H9 (cell line): ENCODE results near the gene RUNDC1. TPM values are rescaled to one million over a fixed set of nuclear protein-coding genes. Genes with fewer than 3 reads are reported as not detected.
A peak's percentile ranks its signal among the peaks of the same experiment; 100 is the strongest.

Experiments used
- DNase-seq: peaks from one replicate; pipeline ENCODE4 v3.0.0-alpha.2; 2017
- H2AFZ ChIP-seq: one replicate; pipeline ENCODE4 v1.6.1; 2013; ENCODE audit warnings: mild to moderate bottlenecking, low read length, control low read depth, moderate library complexity
- H2AK5ac ChIP-seq: 2 replicates; pipeline ENCODE4 v1.6.1; 2013; ENCODE audit warnings: low read length, control low read depth, mixed read lengths; ENCODE audit not compliant: insufficient read length
- H2BK120ac ChIP-seq: one replicate; pipeline ENCODE4 v1.6.1; 2013; ENCODE audit warnings: low read depth, mild to moderate bottlenecking, low read length, control low read depth, inconsistent platforms; ENCODE audit not compliant: poor library complexity, severe bottlenecking
- H2BK12ac ChIP-seq: 2 replicates; pipeline ENCODE4 v1.6.1; 2013; ENCODE audit warnings: low read length, control low read depth, mixed read lengths, low read depth; ENCODE audit not compliant: insufficient read length
- H2BK15ac ChIP-seq: 2 replicates; pipeline ENCODE4 v1.6.1; 2013; ENCODE audit warnings: low read depth, low read length, control low read depth
- H2BK20ac ChIP-seq: one replicate; pipeline ENCODE4 v1.6.1; 2013; ENCODE audit warnings: low read depth, mild to moderate bottlenecking, low read length, control low read depth, inconsistent platforms; ENCODE audit not compliant: poor library complexity, severe bottlenecking
- H2BK5ac ChIP-seq: 2 replicates; pipeline ENCODE4 v1.6.1; 2013; ENCODE audit warnings: low read length, control low read depth, mixed read lengths; ENCODE audit not compliant: insufficient read length
- H3K14ac ChIP-seq: 2 replicates; pipeline ENCODE4 v1.6.1; 2013; ENCODE audit warnings: low read length, control low read depth; ENCODE audit not compliant: insufficient read depth
- H3K18ac ChIP-seq: 2 replicates; pipeline ENCODE4 v1.6.1; 2013; ENCODE audit warnings: low read depth, mild to moderate bottlenecking, mixed read lengths, low read length, control low read depth; ENCODE audit not compliant: insufficient read length
- H3K23ac ChIP-seq: 2 replicates; pipeline ENCODE4 v1.6.1; 2013; ENCODE audit warnings: low read length, control low read depth, mixed read lengths, low read depth; ENCODE audit not compliant: insufficient read length
- H3K23me2 ChIP-seq: 2 replicates; pipeline ENCODE4 v1.6.1; 2013; ENCODE audit warnings: low read depth, mild to moderate bottlenecking, mixed read lengths, low read length, control low read depth; ENCODE audit not compliant: insufficient read length, poor library complexity, severe bottlenecking
- H3K27ac ChIP-seq: 2 replicates; pipeline ENCODE4 v1.5.1; 2013; ENCODE audit warnings: low read length, control low read depth, mixed read lengths, low read depth; ENCODE audit not compliant: insufficient read length
- H3K27me3 ChIP-seq: 2 replicates; pipeline ENCODE4 v1.6.1; 2013; ENCODE audit warnings: low read length, control low read depth, inconsistent platforms; ENCODE audit not compliant: insufficient read depth
- H3K4ac ChIP-seq: 2 replicates; pipeline ENCODE4 v1.6.1; 2013; ENCODE audit warnings: low read depth, mild to moderate bottlenecking, control low read depth, inconsistent platforms, low read length, moderate library complexity
- H3K4me1 ChIP-seq: 2 replicates; pipeline ENCODE4 v1.6.1; 2013; ENCODE audit warnings: low read length, control low read depth, inconsistent platforms; ENCODE audit not compliant: insufficient read depth
- H3K4me2 ChIP-seq: 2 replicates; pipeline ENCODE4 v1.6.1; 2013; ENCODE audit warnings: low read length, control low read depth, mixed read lengths; ENCODE audit not compliant: insufficient read length, insufficient read depth
- H3K56ac ChIP-seq: 2 replicates; pipeline ENCODE4 v1.6.1; 2013; ENCODE audit warnings: low read depth, mild to moderate bottlenecking, mixed read lengths, low read length, control low read depth; ENCODE audit not compliant: insufficient read length
- H3K79me1 ChIP-seq: 2 replicates; pipeline ENCODE4 v1.6.1; 2013; ENCODE audit warnings: low read depth, mild to moderate bottlenecking, moderate library complexity, low read length, control low read depth, inconsistent platforms; ENCODE audit not compliant: insufficient read depth, poor library complexity, severe bottlenecking
- H3K79me2 ChIP-seq: 2 replicates; pipeline ENCODE4 v1.6.1; 2013; ENCODE audit warnings: low read length, control low read depth, inconsistent platforms; ENCODE audit not compliant: insufficient read depth
- H3K9ac ChIP-seq: 2 replicates; pipeline ENCODE4 v1.6.1; 2013; ENCODE audit warnings: low read length, control low read depth, mixed read lengths; ENCODE audit not compliant: insufficient read length; ENCODE audit errors: extremely low read depth
- H3K9me3 ChIP-seq: one replicate; pipeline ENCODE4 v1.6.1; 2013; ENCODE audit warnings: low read depth, low read length, inconsistent platforms; ENCODE audit not compliant: control insufficient read depth
- H3T11ph ChIP-seq: one replicate; pipeline ENCODE4 v1.6.1; 2013; ENCODE audit warnings: mild to moderate bottlenecking, low read length, control low read depth, inconsistent platforms
- H4K20me1 ChIP-seq: one replicate; pipeline ENCODE4 v1.6.1; 2013; ENCODE audit not compliant: control insufficient read depth, insufficient read length, insufficient read depth
- H4K5ac ChIP-seq: 2 replicates; pipeline ENCODE4 v1.6.1; 2013; ENCODE audit warnings: low read depth, mild to moderate bottlenecking, mixed read lengths, low read length, control low read depth; ENCODE audit not compliant: insufficient read length
- H4K8ac ChIP-seq: replicated peaks from 2 replicates; pipeline ENCODE4 v1.6.1; 2013; ENCODE audit warnings: low read length, control low read depth, mixed read lengths, low read depth; ENCODE audit not compliant: insufficient read length
- H4K91ac ChIP-seq: 2 replicates; pipeline ENCODE4 v1.6.1; 2013; ENCODE audit warnings: low read depth, mild to moderate bottlenecking, moderate library complexity, mixed read lengths, low read length, control low read depth; ENCODE audit not compliant: insufficient read length
- H3K27ac Mint-ChIP-seq, 3 experiments: 2 replicates in 2 of 3; 3 replicates in 1 of 3; pipeline ENCODE4 v1.8.0; 2020 to 2021; ENCODE audit warnings: mixed read lengths in 3 of 3, mild to moderate bottlenecking in 1 of 3, moderate library complexity in 1 of 3
- H3K27me3 Mint-ChIP-seq: 2 replicates; pipeline ENCODE4 v1.8.0; 2021; ENCODE audit warnings: low read depth, mild to moderate bottlenecking, moderate library complexity, mixed read lengths
- H3K36me3 Mint-ChIP-seq, 3 experiments: 2 replicates in 2 of 3; 3 replicates in 1 of 3; pipeline ENCODE4 v1.8.0; 2020 to 2021; ENCODE audit warnings: low read depth in 3 of 3, mixed read lengths in 3 of 3; ENCODE audit not compliant: insufficient read depth in 1 of 3
- H3K4me1 Mint-ChIP-seq, 2 experiments: 2 replicates each; pipeline ENCODE4 v1.8.0; 2020; ENCODE audit warnings: mixed read lengths in 2 of 2
- H3K4me3 Mint-ChIP-seq, 2 experiments: 2 replicates in 1 of 2; 3 replicates in 1 of 2; pipeline ENCODE4 v1.8.0; 2020 to 2021; ENCODE audit warnings: mild to moderate bottlenecking in 2 of 2, mixed read lengths in 2 of 2, moderate library complexity in 1 of 2
- H3K9me3 Mint-ChIP-seq, 2 experiments: 2 replicates in 1 of 2; 3 replicates in 1 of 2; pipeline ENCODE4 v1.8.0; 2020; ENCODE audit warnings: mild to moderate bottlenecking in 2 of 2, mixed read lengths in 2 of 2, moderate library complexity in 1 of 2
- WGBS: extraction: QIAGEN DNeasy Blood & Tissue Kit; methylation state at CpG from one replicate; pipeline ENCODE4 v1.1.7; 2013; ENCODE audit warnings: missing lambda C conversion rate, low lambda C conversion rate, mixed read lengths; ENCODE audit not compliant: insufficient read length; ENCODE audit errors: extremely low coverage; 5-methylcytosine and 5-hydroxymethylcytosine counted together
- total RNA-seq: library from RNA; stranded (reverse); gene quantifications from 2 replicates; pipeline ENCODE4 v1.2.1, GENCODE V29; 2021
- TF ChIP-seq, protein P1 (sequence below): fragments of 200-600 bp; sonication (generic); conservative IDR thresholded peaks from 3 replicates; pipeline ENCODE4 v1.8.0; 2021; ENCODE audit warnings: antibody characterized with exemption, mild to moderate bottlenecking

RUNDC1 gene
- total RNA-seq, 1 experiment from 2014 or later, result 18.8 TPM

DNA sequence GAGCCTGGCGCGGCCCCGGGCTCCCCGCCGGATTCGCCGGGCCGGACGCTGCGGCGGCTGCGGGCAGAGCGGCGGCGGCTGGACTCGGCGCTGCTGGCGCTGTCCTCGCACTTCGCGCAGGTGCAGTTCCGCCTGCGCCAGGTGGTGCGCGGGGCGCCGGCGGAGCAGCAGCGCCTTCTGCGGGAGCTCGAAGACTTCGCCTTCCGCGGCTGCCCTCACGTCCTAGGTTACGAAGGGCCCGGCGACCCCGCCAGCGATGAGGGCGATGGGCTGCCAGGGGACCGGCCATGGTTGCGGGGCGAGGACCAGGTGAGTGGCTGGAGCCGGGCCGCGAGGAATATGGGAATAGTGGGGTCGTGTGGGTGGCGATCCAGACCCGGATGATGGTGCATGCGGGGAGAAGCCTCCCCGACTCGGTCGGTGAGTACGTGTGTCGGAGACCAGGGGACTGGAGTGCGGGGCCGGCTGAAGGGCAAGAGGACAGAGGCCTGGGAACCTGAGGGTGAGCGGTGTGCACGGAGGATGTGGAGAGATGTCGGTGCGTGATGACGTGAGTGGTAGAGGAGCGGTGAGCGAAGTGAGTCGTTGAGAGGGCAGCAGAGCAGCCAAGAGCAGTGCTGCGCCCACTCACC, 517 bp downstream of the RUNDC1 start:
- H3K79me2 ChIP-seq, result peaks cover 4% of the 10 kb centered on the region; the same call in 1 of the 2 replicates
- no peak overlapping the region for H4K5ac ChIP-seq
- Mint-ChIP-seq H3K9me3 (no peaks in the 10 kb centered on the region; a peak in 2 of 5 replicates), H3K27ac (peak overlapping the region in 2 of 3 experiments; percentile 89 to 97; a peak in 5 of 7 replicates), H3K4me1 (peaks cover 17 to 23% of the 10 kb centered on the region in 2 experiments), H3K4me3 (peak overlapping the region; percentile 90 to 100), H3K36me3 (peaks cover 4 to 25% (median 9%) of the 10 kb centered on the region in 3 experiments; a peak in 6 of 7 replicates), H3K27me3 (no peaks in the 10 kb centered on the region)
- no peak overlapping the region for H3T11ph ChIP-seq
- H3K18ac ChIP-seq, result peak overlapping the region; percentile 60
- peak overlapping the region; percentile 34; the same call in 1 of the 2 replicates for H3K14ac ChIP-seq
- peak overlapping the region; percentile 13 for H3K9ac ChIP-seq
- H4K91ac ChIP-seq, result no peak overlapping the region
- peak overlapping the region; percentile 85 for H3K4me2 ChIP-seq
- no peak overlapping the region for H3K23ac ChIP-seq
- H3K56ac ChIP-seq, result no peak overlapping the region
- peaks cover 2% of the 10 kb centered on the region; the same call in 1 of the 2 replicates for H3K4me1 ChIP-seq
- peaks cover 2% of the 10 kb centered on the region for H4K20me1 ChIP-seq
- H2BK120ac ChIP-seq, result no peak overlapping the region
- no peak overlapping the region for H3K4ac ChIP-seq
- H2AK5ac ChIP-seq, result no peak overlapping the region
- H3K27me3 ChIP-seq, result no peaks in the 10 kb centered on the region
- no peak overlapping the region for H2AFZ ChIP-seq
- peak; percentile 71 for DNase-seq
- H2BK15ac ChIP-seq, result no peak overlapping the region
- no peaks in the 10 kb centered on the region for H3K79me1 ChIP-seq
- peaks cover 12% of the 10 kb centered on the region for H3K23me2 ChIP-seq
- H2BK20ac ChIP-seq, result no peak overlapping the region
- TF ChIP-seq, protein P1, sequence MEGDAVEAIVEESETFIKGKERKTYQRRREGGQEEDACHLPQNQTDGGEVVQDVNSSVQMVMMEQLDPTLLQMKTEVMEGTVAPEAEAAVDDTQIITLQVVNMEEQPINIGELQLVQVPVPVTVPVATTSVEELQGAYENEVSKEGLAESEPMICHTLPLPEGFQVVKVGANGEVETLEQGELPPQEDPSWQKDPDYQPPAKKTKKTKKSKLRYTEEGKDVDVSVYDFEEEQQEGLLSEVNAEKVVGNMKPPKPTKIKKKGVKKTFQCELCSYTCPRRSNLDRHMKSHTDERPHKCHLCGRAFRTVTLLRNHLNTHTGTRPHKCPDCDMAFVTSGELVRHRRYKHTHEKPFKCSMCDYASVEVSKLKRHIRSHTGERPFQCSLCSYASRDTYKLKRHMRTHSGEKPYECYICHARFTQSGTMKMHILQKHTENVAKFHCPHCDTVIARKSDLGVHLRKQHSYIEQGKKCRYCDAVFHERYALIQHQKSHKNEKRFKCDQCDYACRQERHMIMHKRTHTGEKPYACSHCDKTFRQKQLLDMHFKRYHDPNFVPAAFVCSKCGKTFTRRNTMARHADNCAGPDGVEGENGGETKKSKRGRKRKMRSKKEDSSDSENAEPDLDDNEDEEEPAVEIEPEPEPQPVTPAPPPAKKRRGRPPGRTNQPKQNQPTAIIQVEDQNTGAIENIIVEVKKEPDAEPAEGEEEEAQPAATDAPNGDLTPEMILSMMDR, result peak; percentile 34; the same call in 2 of the 3 replicates
- no peak overlapping the region for H2BK5ac ChIP-seq
- H3K27ac ChIP-seq, result no peak overlapping the region
- H3K9me3 ChIP-seq, result no peaks in the 10 kb centered on the region
- H4K8ac ChIP-seq, result no peak overlapping the region
- WGBS, result no CpG with 5 or more reads among the region's 67 CpGs
- H2BK12ac ChIP-seq, result no peak overlapping the region
